Psoas muscle (tissue), 8 donors: Measurements from ENCODE around the gene ARMC6. TPM values are rescaled to one million over a fixed set of nuclear protein-coding genes. Genes with fewer than 3 reads are reported as not detected.

Source experiments
- ATAC-seq, 4 donors: fragments of 200-7000 bp; cut with Tn5 transposase; one replicate each; pipeline ENCODE4 v1.9.1; 2020; ENCODE audit warnings: moderate library complexity in 3 of 4, mild to moderate bottlenecking in 2 of 4
- DNase-seq, 2 donors: peaks; one replicate each; pipeline ENCODE4 v3.0.0-alpha.2; 2020
- H3K27ac ChIP-seq: fragments of 200-600 bp; one replicate; pipeline ENCODE4 v1.8.0; 2022
- H3K27me3 ChIP-seq, 3 donors: fragments of 200-600 bp in 1 of 3; one replicate each; pipeline versions ENCODE4 v1.6.1 to v1.8.0; 2013 to 2022; ENCODE audit warnings: low read length in 2 of 3, mild to moderate bottlenecking in 2 of 3, moderate library complexity in 1 of 3; ENCODE audit not compliant: insufficient read depth in 3 of 3
- H3K36me3 ChIP-seq, 2 donors: fragments of 200-600 bp in 1 of 2; one replicate each; pipeline versions ENCODE4 v1.6.1 to v1.8.0; 2013 to 2022; ENCODE audit warnings: low read depth in 1 of 2, mild to moderate bottlenecking in 1 of 2, moderate library complexity in 1 of 2; ENCODE audit not compliant: insufficient read depth in 1 of 2
- H3K4me1 ChIP-seq: fragments of 200-600 bp; one replicate; pipeline ENCODE4 v1.8.0; 2022
- H3K4me3 ChIP-seq: fragments of 200-600 bp; one replicate; pipeline ENCODE4 v1.8.0; 2022; ENCODE audit warnings: mild to moderate bottlenecking
- H3K9me3 ChIP-seq: fragments of 200-600 bp; one replicate; pipeline ENCODE4 v1.8.0; 2022
- CTCF ChIP-seq: fragments of 200-600 bp; IDR thresholded peaks from one replicate; pipeline ENCODE4 v1.8.0; 2022; ENCODE audit warnings: antibody characterized with exemption
- WGBS, 3 donors: extraction: QIAGEN DNeasy Blood & Tissue Kit; methylation state at CpG; one replicate each; pipeline versions ENCODE4 v1.1.6 to v1.1.7; 2013; 5-methylcytosine and 5-hydroxymethylcytosine counted together
- intact Hi-C, 2 donors: fragments of 100-400 bp; cut with DNase I; formaldehyde crosslinking; loops; one replicate each; pipeline versions ENCODE4 v1.11.0 to v1.14.2; 2022
- polyA plus RNA-seq, 3 donors: library from polyadenylated mRNA; stranded (reverse); fragments of 200-250 nt; gene quantifications; one replicate each; pipeline ENCODE4 v1.2.3, GENCODE V29; 2013
- total RNA-seq, 4 donors: library from RNA; stranded (reverse); fragmentation: NEBNext Ultra II Directional in 2 of 4; extraction: Animal tissue kit (Norgen Biotek cat#: 25700) in 2 of 4; gene quantifications; one replicate each; pipeline versions ENCODE4 v1.2.1 to v1.2.4, GENCODE V29; 2021 to 2023
- donor health status: healthy with polysubstance abuse.
- donor health status: DM: no; HTN: no; CAD: no; lungs with moderate emphysema.
- donor health status: Bipolar disorder and iron deficiency.
- donor health status: healthy.
- donor health status: DM: yes; HTN: yes; CAD: no.
- donor health status: DM: no; HTN: no; CAD: no.
- donor health status: DM: no; HTN: no; CAD: no.
- donor health status: DM: yes; HTN: yes; CAD: no.

ARMC6 gene
- total and polyA plus RNA-seq, 7 donors: 13.7 to 74.1 (median 22.6) TPM

DNA sequence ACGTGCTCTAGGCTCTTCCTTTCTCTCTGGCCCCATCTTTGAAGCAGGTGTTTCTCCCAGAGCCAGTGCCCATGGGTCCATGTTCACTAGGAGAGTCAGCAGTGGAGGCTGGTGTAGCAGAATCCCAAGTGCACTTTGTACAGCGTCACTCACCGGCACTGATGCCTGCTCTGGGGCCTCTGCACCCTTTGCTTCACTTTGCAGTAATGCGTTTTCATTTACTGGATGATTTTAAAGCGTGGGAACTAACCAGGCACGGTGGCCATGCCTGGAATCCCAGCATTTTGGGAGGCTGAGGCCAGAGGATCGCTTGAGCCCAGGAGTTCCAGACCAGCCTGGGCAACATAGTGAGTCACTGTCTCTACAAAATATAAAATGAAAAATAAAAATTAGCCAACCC is 61.1 kb downstream of the ARMC6 start:
- no peaks in the 10 kb centered on the region for H3K27me3 ChIP-seq
- no peak for ATAC-seq

DNA sequence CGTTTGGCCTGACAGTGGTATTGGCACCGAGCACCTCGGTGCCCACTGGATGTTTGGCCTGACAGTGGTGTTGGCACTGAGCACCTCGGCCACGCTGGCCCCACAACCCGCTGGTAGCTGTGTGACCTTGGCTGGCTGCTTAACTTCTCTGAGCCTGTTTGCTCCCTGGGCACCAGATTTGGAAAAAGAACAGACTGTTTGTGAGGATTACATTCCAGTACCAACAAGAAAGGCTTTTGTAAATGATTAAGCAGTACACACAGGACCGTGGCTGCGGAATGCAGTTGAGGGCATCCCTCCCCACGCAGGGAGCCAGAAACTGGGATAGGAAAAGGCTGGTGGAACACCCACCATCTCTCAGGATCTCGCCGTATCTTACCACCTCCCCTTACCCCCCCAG is 62.3 kb downstream of the ARMC6 start:
- DNase-seq: no peak
- Histone ChIP-seq H3K4me3 (no peak overlapping the region), H3K9me3 (no peaks in the 10 kb centered on the region), H3K27me3 (no peaks in the 10 kb centered on the region), H3K36me3 (peaks cover 0 to 31% of the 10 kb centered on the region in 2 donors), H3K4me1 (peaks cover 5% of the 10 kb centered on the region), H3K27ac (no peak overlapping the region)
- no peak for TF ChIP-seq CTCF
- WGBS, 3 donors: 67 to 76% (median 69%) methylated on average over 11 of the region's 11 CpGs
- intact Hi-C loops: no loop called here
- no peak for ATAC-seq

More for the DNA sequence above, 61.1 kb downstream of the ARMC6 start:
- 83 to 91% (median 86%) methylated on average over 7 of the region's 7 CpGs for WGBS, 3 donors
- no peak for TF ChIP-seq CTCF
- H3K9me3 ChIP-seq: no peaks in the 10 kb centered on the region
- no peak overlapping the region for H3K27ac ChIP-seq
- H3K36me3 ChIP-seq: peaks cover 0 to 20% of the 10 kb centered on the region in 2 donors
- no peak for DNase-seq
- intact Hi-C loops: no loop called here
- H3K4me3 ChIP-seq: no peak overlapping the region
- H3K4me1 ChIP-seq: peaks cover 5% of the 10 kb centered on the region

DNA sequence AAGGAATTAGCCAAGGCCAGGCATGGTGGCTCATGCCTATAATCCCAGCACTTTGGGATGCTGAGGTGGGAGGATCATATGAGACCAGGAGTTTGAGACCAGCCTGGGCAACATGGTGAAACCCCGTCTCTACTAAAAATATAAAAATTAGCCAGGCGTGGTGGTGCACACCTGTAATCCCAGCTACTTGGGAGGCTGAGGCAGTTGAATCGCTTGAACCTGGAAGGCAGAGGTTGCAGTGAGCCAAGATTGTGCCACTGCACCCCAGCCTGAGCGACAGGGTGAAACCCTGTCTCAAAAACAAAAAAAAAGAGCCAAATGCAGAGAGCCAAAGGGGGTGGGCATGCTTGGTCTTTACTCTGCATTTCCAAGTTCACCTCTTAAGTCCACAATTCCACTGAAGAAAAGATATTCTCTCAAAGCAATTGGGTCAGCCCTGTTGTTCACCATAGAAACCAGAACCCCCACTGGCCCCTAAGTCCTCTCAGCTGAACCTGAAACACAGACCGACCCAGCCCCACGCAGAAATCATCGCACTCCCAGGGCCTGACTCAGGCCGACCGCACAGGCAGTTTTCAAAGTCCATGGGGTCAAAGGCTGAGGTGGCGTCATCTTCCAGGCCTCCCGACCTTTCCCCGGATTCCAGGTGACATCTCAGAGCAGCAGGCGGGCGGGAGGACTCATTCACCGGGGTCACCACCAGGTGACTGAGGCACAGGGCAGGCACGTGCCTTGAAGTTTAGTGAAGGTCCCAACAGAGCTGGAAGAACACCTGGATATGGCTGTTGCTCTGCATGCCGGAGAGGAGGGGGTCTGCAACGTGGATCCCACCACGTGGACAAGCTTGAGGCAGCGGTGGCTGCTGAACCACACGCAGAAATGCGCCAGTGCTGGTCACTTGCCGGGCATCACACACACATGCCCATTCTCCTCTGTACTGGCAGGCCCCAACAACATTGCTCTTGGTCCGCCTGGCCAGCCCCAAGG is 63.5 kb downstream of the ARMC6 start:
- TF ChIP-seq CTCF: no peak
- Histone ChIP-seq H3K27ac (no peak overlapping the region), H3K4me1 (peaks cover 5% of the 10 kb centered on the region), H3K4me3 (no peak overlapping the region), H3K9me3 (no peaks in the 10 kb centered on the region), H3K36me3 (peaks cover 0 to 43% of the 10 kb centered on the region in 2 donors), H3K27me3 (no peaks in the 10 kb centered on the region)
- ATAC-seq: no peak
- WGBS, 3 donors: 91 to 95% (median 91%) methylated on average over 24 of the region's 24 CpGs
- DNase-seq: no peak
- intact Hi-C loops: no loop called here

- Histone ChIP-seq H3K9me3 (no peaks in the 10 kb centered on the region), H3K36me3 (peaks cover 0 to 54% of the 10 kb centered on the region in 2 donors), H3K27ac (no peak overlapping the region), H3K4me3 (no peak overlapping the region), H3K4me1 (peaks cover 5% of the 10 kb centered on the region), H3K27me3 (no peaks in the 10 kb centered on the region)
- ATAC-seq (no peak), DNase-seq (no peak)
- TF ChIP-seq CTCF: no peak
- 87 to 93% (median 88%) methylated on average over 9 of the region's 9 CpGs for WGBS, 3 donors
- intact Hi-C loops: no loop called here
Measured at GRCh38 chr19:19098084-19098702, 64.8 kb downstream of the ARMC6 start.
